Keratinocyte (primary cell): Measurements from ENCODE around the gene GNAL. TPM values are rescaled to one million over a fixed set of nuclear protein-coding genes. Genes with fewer than 3 reads are reported as not detected.

Experiments
- DNase-seq: peaks from one replicate; pipeline ENCODE4 v3.0.0-alpha.2; 2011; ENCODE audit warnings: low read depth, missing footprints, low spot score
- FAIRE-seq: peaks from 2 replicates; lab custom pipeline; 2011; peaks lifted over from hg19 to GRCh38; lab: Jason Lieb, UNC
- H2AFZ ChIP-seq: 2 replicates; pipeline ENCODE4 v1.6.0; 2012; ENCODE audit warnings: low read length, control low read depth, inconsistent platforms; ENCODE audit not compliant: control insufficient read depth
- H3K27ac ChIP-seq: 2 replicates; pipeline ENCODE4 v1.5.1; 2011; ENCODE audit warnings: low read length; ENCODE audit not compliant: control insufficient read depth, insufficient read depth
- H3K27me3 ChIP-seq: 3 replicates; pipeline ENCODE4 v1.6.0; 2011; ENCODE audit warnings: low read length; ENCODE audit not compliant: control insufficient read depth, insufficient read depth; ENCODE audit errors: extremely low read depth
- H3K36me3 ChIP-seq, 2 experiments: 2 replicates in 1 of 2; 3 replicates in 1 of 2; pipeline ENCODE4 v1.5.1; 2011; ENCODE audit warnings: low read length in 2 of 2, mild to moderate bottlenecking in 1 of 2; ENCODE audit not compliant: control insufficient read depth in 2 of 2, insufficient read depth in 2 of 2; ENCODE audit errors: extremely low read depth in 1 of 2
- H3K4me1 ChIP-seq: 3 replicates; pipeline ENCODE4 v1.5.1; 2011; ENCODE audit warnings: low read length; ENCODE audit not compliant: control insufficient read depth, insufficient read depth; ENCODE audit errors: extremely low read depth
- H3K4me2 ChIP-seq: 3 replicates; pipeline ENCODE4 v1.6.0; 2011; ENCODE audit warnings: low read depth, low read length; ENCODE audit not compliant: control insufficient read depth, insufficient read depth; ENCODE audit errors: extremely low read depth
- H3K4me3 ChIP-seq, 3 experiments: fragments of 200-600 bp in 1 of 3; sonication (generic) in 1 of 3; 2 replicates in 2 of 3; 3 replicates in 1 of 3; pipeline ENCODE4 v1.5.1; 2011 to 2016; ENCODE audit warnings: low read length in 3 of 3, mild to moderate bottlenecking in 3 of 3, control low read depth in 2 of 3, inconsistent platforms in 1 of 3, low read depth in 1 of 3, mixed read lengths in 1 of 3, mixed run types in 1 of 3, moderate library complexity in 1 of 3; ENCODE audit not compliant: control insufficient read depth in 2 of 3, insufficient read depth in 2 of 3; ENCODE audit errors: extremely low read depth in 1 of 3
- H3K79me2 ChIP-seq: 2 replicates; pipeline ENCODE4 v1.6.0; 2012; ENCODE audit warnings: low read length; ENCODE audit not compliant: control insufficient read depth, insufficient read depth
- H3K9ac ChIP-seq: 3 replicates; pipeline ENCODE4 v1.6.0; 2011; ENCODE audit warnings: low read length; ENCODE audit not compliant: control insufficient read depth, insufficient read depth; ENCODE audit errors: extremely low read depth
- H3K9me1 ChIP-seq: 3 replicates; pipeline ENCODE4 v1.6.0; 2011; ENCODE audit warnings: low read length; ENCODE audit not compliant: control insufficient read depth, insufficient read depth; ENCODE audit errors: extremely low read depth
- H3K9me3 ChIP-seq: 2 replicates; pipeline ENCODE4 v1.5.1; 2012; ENCODE audit warnings: low read depth, low read length; ENCODE audit not compliant: control insufficient read depth
- H4K20me1 ChIP-seq: 3 replicates; pipeline ENCODE4 v1.6.0; 2011; ENCODE audit warnings: low read length; ENCODE audit not compliant: control insufficient read depth, insufficient read depth; ENCODE audit errors: extremely low read depth
- CTCF ChIP-seq, 3 experiments: IDR thresholded peaks in 1 of 3; conservative IDR thresholded peaks in 1 of 3; optimal IDR thresholded peaks in 1 of 3; 2 replicates in 2 of 3; 3 replicates in 1 of 3; pipeline versions ENCODE3 to v1.5.1; 2011; ENCODE audit warnings: low read length in 3 of 3, mild to moderate bottlenecking in 3 of 3, moderate library complexity in 2 of 3, control low read depth in 1 of 3, inconsistent platforms in 1 of 3; ENCODE audit not compliant: insufficient read depth in 2 of 3; ENCODE audit errors: extremely low read depth in 1 of 3
- EZH2 ChIP-seq: IDR thresholded peaks from one replicate; pipeline ENCODE4 v1.6.1; 2012; ENCODE audit warnings: inconsistent platforms, mild to moderate bottlenecking, low read length, moderate library complexity
- dilution Hi-C: fragments of 300-500 bp; cut with MboI; formaldehyde crosslinking; loops from one replicate; pipeline ENCODE4 v1.7.0; 2020; ENCODE audit warnings: low sequenced_read_pairs; ENCODE audit not compliant: extremely low pct_ligation_motif_present
- polyA plus RNA-seq, 5 experiments: library from polyadenylated mRNA; depleted of rRNA in 3 of 5; stranded (reverse) in 3 of 5; stranded (forward) in 1 of 5; unstranded in 1 of 5; fragments of >200 nt; gene quantifications; 1 replicate in 1 of 5; 2 replicates in 3 of 5; 3 replicates in 1 of 5; pipeline versions ENCODE4 v1.2.1 to v1.2.3, GENCODE V29; 2011 to 2012; ENCODE audit warnings: missing spikeins in 2 of 5, low read depth in 1 of 5, low replicate concordance in 1 of 5

GNAL gene
- polyA plus RNA-seq, 1 donor (not counting 4 experiments of a cell fraction or from before 2014, with no cell fraction given): 30.0 TPM

GRCh38 chr18:11868230-11868629 is 179.2 kb downstream of the GNAL start:
- Histone ChIP-seq H3K9me1 (no peaks in the 10 kb centered on the region), H3K4me2 (no peak overlapping the region), H3K9me3 (no peaks in the 10 kb centered on the region), H4K20me1 (no peaks in the 10 kb centered on the region), H3K4me1 (no peaks in the 10 kb centered on the region), H3K79me2 (no peaks in the 10 kb centered on the region), H3K27ac (no peak overlapping the region), H3K27me3 (no peaks in the 10 kb centered on the region), H3K4me3 (no peak overlapping the region), H3K36me3 (peaks cover 0 to 2% of the 10 kb centered on the region in 2 experiments), H3K9ac (no peak overlapping the region), H2AFZ (no peak overlapping the region)
- TF ChIP-seq EZH2 (no peak), CTCF (optimal IDR thresholded peaks at IDR 0.05 in 1 of 3, IDR thresholded peaks at IDR 0.05 in 1 of 3, conservative IDR thresholded peaks at IDR 0.05 in 1 of 3; ENCODE audit: extremely low read depth in 1 of 3, insufficient read depth in 2 of 3, low read length in 3 of 3) (no peak)
- dilution Hi-C loops: no loop called here
- DNase-seq (no peak), FAIRE-seq (no peak)

- Histone ChIP-seq H3K27ac (no peak overlapping the region), H3K36me3 (peaks cover 0 to 2% of the 10 kb centered on the region in 2 experiments), H3K79me2 (no peaks in the 10 kb centered on the region), H3K4me2 (no peak overlapping the region), H3K27me3 (no peaks in the 10 kb centered on the region), H3K9ac (no peak overlapping the region), H3K4me3 (no peak overlapping the region), H3K9me3 (no peaks in the 10 kb centered on the region), H2AFZ (no peak overlapping the region), H4K20me1 (no peaks in the 10 kb centered on the region), H3K9me1 (no peaks in the 10 kb centered on the region), H3K4me1 (no peaks in the 10 kb centered on the region)
- TF ChIP-seq CTCF (optimal IDR thresholded peaks at IDR 0.05 in 1 of 3, IDR thresholded peaks at IDR 0.05 in 1 of 3, conservative IDR thresholded peaks at IDR 0.05 in 1 of 3; ENCODE audit: extremely low read depth in 1 of 3, insufficient read depth in 2 of 3, low read length in 3 of 3): no peak
- TF ChIP-seq EZH2: no peak
- FAIRE-seq (no peak), DNase-seq (no peak)
- dilution Hi-C loops: no loop called here
Observed at GRCh38 chr18:11871501-11871900, 182.4 kb downstream of the GNAL start.
